Upper lobe of right lung (tissue), 1 donor: ENCODE results near the gene PKD1. TPM values are rescaled to one million over a fixed set of nuclear protein-coding genes. Genes with fewer than 3 reads are reported as not detected.
"Not testable (repeated sequence)": the region's sequence is repeated elsewhere in the genome, so short reads cannot be mapped to it uniquely, and the experiment has no call there.

Experiments used
- ATAC-seq: fragments of 200-7000 bp; cut with Tn5 transposase; one replicate; pipeline ENCODE4 v1.9.1; 2020; ENCODE audit warnings: mild to moderate bottlenecking, moderate library complexity
- DNase-seq: peaks from one replicate; pipeline ENCODE4 v3.0.0-alpha.2; 2020
- H3K27ac ChIP-seq: fragments of 200-600 bp; one replicate; pipeline ENCODE4 v1.8.0; 2022
- H3K27me3 ChIP-seq: fragments of 200-600 bp; one replicate; pipeline ENCODE4 v1.8.0; 2022; ENCODE audit warnings: mild to moderate bottlenecking
- H3K36me3 ChIP-seq: fragments of 200-600 bp; one replicate; pipeline ENCODE4 v1.8.0; 2022
- H3K4me1 ChIP-seq: fragments of 200-600 bp; one replicate; pipeline ENCODE4 v1.8.0; 2022
- H3K4me3 ChIP-seq: fragments of 200-600 bp; one replicate; pipeline ENCODE4 v1.8.0; 2022; ENCODE audit warnings: mild to moderate bottlenecking
- H3K9me3 ChIP-seq: fragments of 200-600 bp; one replicate; pipeline ENCODE4 v1.8.0; 2022
- CTCF ChIP-seq: fragments of 200-600 bp; IDR thresholded peaks from one replicate; pipeline ENCODE4 v1.8.0; 2022; ENCODE audit warnings: antibody characterized with exemption
- intact Hi-C: fragments of 100-400 bp; cut with DNase I; formaldehyde crosslinking; loops from one replicate; pipeline ENCODE4 v1.11.0; 2022
- total RNA-seq: library from RNA; stranded (reverse); fragmentation: NEBNext Ultra II Directional; extraction: Animal tissue kit (Norgen Biotek cat#: 25700); gene quantifications from one replicate; pipeline ENCODE4 v1.2.1, GENCODE V29; 2021
- donor health status: DM: no; HTN: yes; CAD: no; lungs with severe emphysema.

PKD1 gene
- total RNA-seq, 1 donor from 2014 or later = 84.8 TPM

GRCh38 chr16:2142942-2143877 is 7.5 kb upstream of the PKD1 start:
- no peak for DNase-seq
- intact Hi-C loops = loop anchor here (5.0 kb wide), 1 partner anchor 121 kb away; no protein-coding TSS in a partner anchor

DNA sequence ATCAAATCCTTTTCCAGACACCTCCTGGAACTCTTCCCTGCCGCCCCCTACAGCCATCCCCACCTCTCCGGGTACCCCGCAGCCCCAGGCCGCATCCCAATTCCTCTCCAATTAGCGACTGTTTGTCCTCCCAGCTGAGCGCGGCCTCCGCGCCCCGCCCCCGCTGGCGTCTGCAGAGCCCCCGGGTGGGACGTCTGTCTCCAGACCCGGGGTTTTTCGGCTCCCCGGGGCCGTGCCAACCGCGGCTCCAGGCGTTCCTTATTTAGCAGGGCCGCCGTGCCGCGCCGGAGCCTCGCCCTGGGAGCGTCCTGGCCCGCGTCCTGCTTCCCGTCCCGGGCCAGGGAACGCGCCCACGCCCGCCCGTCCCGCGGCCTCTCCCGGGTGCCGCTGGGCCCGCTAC is 627 bp downstream of the PKD1 start:
- ATAC-seq, DNase-seq, H3K27me3 ChIP-seq, H3K4me1 ChIP-seq, intact Hi-C loops, H3K36me3 ChIP-seq, H3K9me3 ChIP-seq: not testable (repeated sequence)
- Histone ChIP-seq H3K27ac (peak overlapping the region; percentile 42), H3K4me3 (peak overlapping the region; percentile 54)

More at GRCh38 chr16:2142942-2143877, 7.5 kb upstream of the PKD1 start:
- Histone ChIP-seq H3K27ac (no peak overlapping the region), H3K4me3 (no peak overlapping the region), H3K27me3 (no peaks in the 10 kb centered on the region), H3K4me1 (peaks cover 12% of the 10 kb centered on the region), H3K9me3 (no peaks in the 10 kb centered on the region), H3K36me3 (no peaks in the 10 kb centered on the region)
- no peak for TF ChIP-seq CTCF
- ATAC-seq = no peak

- H3K4me3 ChIP-seq, H3K4me1 ChIP-seq, H3K27me3 ChIP-seq, H3K9me3 ChIP-seq, H3K27ac ChIP-seq, intact Hi-C loops, DNase-seq, H3K36me3 ChIP-seq, ATAC-seq: not testable (repeated sequence)
Observed at GRCh38 chr16:2133797-2134196, 1.9 kb downstream of the PKD1 start.

DNA sequence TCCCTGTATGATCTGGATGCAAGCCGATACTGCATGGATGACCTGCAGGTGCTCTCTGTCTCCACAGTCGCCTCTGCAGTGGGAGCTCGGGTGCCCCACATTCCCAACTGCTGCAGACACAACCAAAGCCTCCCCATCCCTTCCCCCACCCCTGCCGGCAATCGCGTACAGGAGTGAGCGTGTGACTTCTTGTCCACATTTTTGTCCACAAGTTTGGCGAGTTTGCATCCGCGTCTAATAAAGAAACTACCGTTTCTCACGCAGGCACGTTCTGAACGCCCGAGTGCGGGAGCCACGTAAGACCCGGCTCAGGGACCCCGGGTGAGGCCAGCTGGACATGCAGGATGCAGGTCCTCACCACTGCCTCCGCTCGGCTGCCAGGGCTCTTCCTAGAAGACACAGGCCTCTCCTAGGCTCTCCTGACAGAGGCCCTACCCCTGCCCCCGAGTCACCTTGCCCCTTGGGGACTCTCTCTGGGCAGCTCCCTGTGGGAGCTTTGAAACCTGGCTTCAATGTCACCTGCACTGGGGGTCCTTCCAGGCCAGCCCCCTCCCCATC is 5.7 kb downstream of the PKD1 start:
- H3K4me3 ChIP-seq, H3K27ac ChIP-seq, ATAC-seq, intact Hi-C loops, H3K9me3 ChIP-seq, DNase-seq, H3K36me3 ChIP-seq, H3K27me3 ChIP-seq: not testable (repeated sequence)
- H3K4me1 ChIP-seq = peaks cover 29% of the 10 kb centered on the region

DNA sequence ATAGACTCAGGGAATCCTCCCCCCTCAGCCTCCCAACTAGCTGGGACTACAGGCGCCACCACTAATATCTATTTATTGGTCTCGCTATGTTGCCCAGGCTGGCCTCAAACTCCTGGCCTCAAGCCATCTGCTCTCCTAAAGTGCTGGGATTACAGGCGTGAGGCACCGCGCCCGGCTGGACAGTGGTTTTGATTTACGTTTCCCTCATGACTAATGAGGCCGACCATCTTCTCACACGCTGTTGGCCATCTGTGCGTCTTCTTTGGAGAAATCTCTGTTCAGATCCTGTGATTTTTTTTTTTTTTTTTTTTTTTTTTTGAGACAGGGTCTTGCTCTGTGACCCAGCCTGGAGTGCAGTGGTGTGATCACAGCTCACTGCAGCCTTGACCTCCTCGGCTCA is 6.4 kb downstream of the PKD1 start:
- intact Hi-C loops, DNase-seq, H3K4me3 ChIP-seq, H3K36me3 ChIP-seq, H3K27me3 ChIP-seq, H3K27ac ChIP-seq, ATAC-seq, H3K9me3 ChIP-seq: not testable (repeated sequence)
- H3K4me1 ChIP-seq = peaks cover 29% of the 10 kb centered on the region

GRCh38 chr16:2127630-2128280 is 7.9 kb downstream of the PKD1 start:
- ATAC-seq = peak; percentile 34
- H3K27me3 ChIP-seq, H3K36me3 ChIP-seq, H3K4me3 ChIP-seq, DNase-seq, H3K9me3 ChIP-seq, intact Hi-C loops: not testable (repeated sequence)
- H3K27ac ChIP-seq = peak overlapping the region; percentile 47
- H3K4me1 ChIP-seq = peaks cover 35% of the 10 kb centered on the region

DNA sequence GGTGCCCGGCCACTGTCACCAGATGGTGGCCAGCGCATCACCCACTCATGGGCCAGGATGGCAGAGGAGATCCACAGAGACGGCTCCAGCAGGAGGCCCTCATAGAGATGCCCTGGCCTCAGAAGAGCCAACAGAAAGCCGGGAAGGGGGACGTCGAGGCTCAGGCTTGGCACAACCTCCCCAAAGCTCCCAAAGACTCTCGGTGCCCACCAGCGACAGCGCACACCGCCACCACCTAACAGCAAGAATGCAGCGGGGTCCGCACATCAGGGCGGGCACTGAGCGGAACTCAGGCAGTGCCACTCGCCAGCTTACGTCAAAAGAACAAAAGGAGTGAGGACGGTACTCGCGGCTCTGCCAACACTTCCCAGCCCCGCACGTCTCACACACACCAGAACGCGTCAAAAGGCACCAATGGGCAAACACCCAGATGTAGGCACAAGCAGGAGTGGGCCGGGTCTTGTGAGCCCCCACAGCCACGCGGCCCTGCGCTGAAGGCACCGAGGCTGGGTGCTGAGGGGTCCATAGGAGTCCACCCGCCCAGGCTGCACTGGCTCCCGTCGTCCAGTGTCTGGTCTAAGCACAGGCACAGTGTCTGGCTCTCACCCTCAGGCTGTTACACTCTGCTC is 8.7 kb downstream of the PKD1 start:
- DNase-seq, H3K27me3 ChIP-seq, H3K9me3 ChIP-seq, H3K4me3 ChIP-seq, H3K36me3 ChIP-seq, intact Hi-C loops: not testable (repeated sequence)
- H3K27ac ChIP-seq = peak overlapping the region; percentile 47
- ATAC-seq = peak; percentile 2
- peaks cover 35% of the 10 kb centered on the region for H3K4me1 ChIP-seq

DNA sequence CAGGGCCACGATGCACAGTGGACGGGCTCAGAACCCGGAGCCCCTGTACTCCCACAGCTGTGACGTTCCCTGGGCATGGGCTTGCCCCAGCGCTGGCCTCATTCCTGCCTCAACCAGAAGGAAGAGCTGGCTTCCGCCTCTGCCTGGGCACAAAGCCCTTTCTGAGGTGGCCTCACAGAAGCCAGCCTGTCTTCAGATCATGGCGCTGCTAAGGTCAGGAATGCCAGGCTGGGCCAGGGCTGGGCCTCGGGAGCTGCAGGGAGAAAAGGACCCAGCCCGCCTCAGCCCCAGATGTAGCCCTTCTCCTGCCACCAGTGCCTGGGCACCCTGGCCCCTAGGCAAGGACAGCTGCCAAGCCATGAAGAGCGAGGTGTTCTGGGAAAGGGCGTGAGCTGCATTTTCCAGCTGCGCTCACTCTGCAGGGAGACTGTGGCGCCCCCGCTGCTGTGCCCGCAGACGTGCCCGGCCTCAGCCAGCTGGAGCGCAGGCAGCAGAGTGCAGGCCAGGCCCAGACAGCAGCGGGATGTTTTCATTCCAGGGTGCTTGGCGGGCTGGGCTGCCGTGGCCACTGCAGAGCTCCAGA is 9.4 kb downstream of the PKD1 start:
- ATAC-seq, DNase-seq, intact Hi-C loops: not testable (repeated sequence)

DNA sequence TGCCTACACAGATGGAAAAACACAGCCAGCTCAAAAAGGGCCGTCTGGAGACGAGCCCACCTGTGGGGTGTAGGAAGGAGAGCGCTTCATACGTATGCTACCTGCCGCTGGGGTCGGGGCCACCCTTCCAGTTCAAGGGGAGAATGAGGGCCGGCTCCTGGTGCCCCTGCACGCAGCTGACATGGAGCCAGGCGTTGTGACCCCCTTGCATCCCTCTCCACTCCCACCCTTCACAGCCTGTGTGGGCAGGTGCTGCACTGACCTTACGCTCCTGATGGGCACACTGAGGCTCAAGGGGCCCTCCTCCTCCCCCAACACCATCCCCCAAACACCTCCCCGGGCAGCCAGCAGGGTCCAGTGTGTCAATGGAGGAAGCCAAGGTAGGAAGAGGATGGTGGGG is 10.1 kb downstream of the PKD1 start:
- ATAC-seq, H3K27me3 ChIP-seq, intact Hi-C loops, H3K9me3 ChIP-seq, H3K36me3 ChIP-seq, DNase-seq: not testable (repeated sequence)
- Histone ChIP-seq H3K4me1 (peaks cover 35% of the 10 kb centered on the region), H3K4me3 (peak overlapping the region; percentile 11), H3K27ac (peak overlapping the region; percentile 81)

More for the DNA sequence above, 9.4 kb downstream of the PKD1 start:
- H3K9me3 ChIP-seq, H3K4me3 ChIP-seq, H3K36me3 ChIP-seq, H3K27me3 ChIP-seq: not testable (repeated sequence)
- Histone ChIP-seq H3K27ac (peak overlapping the region; percentile 47), H3K4me1 (peaks cover 35% of the 10 kb centered on the region)

- not testable (repeated sequence) for DNase-seq
Observed at GRCh38 chr16:2124694-2125444, 10.8 kb downstream of the PKD1 start.

DNA sequence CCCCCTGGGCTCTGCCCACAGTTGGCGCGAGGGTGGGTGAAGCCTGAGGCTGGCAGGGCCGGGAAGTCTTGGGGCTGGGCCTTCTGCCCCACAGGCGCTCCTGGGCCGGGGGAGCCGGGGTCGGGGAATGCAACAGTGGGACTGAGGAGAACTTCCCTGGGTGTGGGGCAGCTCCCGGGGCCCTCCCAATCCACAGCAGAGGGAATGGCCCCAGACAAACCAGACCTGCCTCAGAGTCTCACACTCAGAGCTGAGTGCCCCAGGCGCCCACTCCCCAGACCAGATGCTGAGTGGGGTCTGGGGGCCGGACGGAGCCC is 11.4 kb downstream of the PKD1 start:
- Histone ChIP-seq H3K4me1 (peaks cover 35% of the 10 kb centered on the region), H3K4me3 (peak overlapping the region; percentile 11), H3K27ac (peak overlapping the region; percentile 81)
- DNase-seq, intact Hi-C loops, H3K36me3 ChIP-seq, H3K27me3 ChIP-seq, H3K9me3 ChIP-seq: not testable (repeated sequence)
- peak; percentile 1 for ATAC-seq

More at GRCh38 chr16:2124694-2125444, 10.8 kb downstream of the PKD1 start:
- H3K4me3 ChIP-seq = peak overlapping the region; percentile 11
- H3K9me3 ChIP-seq, H3K27me3 ChIP-seq, H3K36me3 ChIP-seq, intact Hi-C loops: not testable (repeated sequence)
- H3K27ac ChIP-seq = peak overlapping the region; percentile 81
- H3K4me1 ChIP-seq = peaks cover 35% of the 10 kb centered on the region
- peak; percentile 45 for ATAC-seq
